Measurements from ENCODE around the gene NRBP1. TPM values are rescaled to one million over a fixed set of nuclear protein-coding genes. Genes with fewer than 3 reads are reported as not detected.

The NRBP1 gene
- total RNA-seq, 4 donors from 2014 or later: 51.3 to 75.9 (median 63.6) TPM

GRCh38 chr2:27448381-27448780 is 19.9 kb downstream of the NRBP1 start:
- Histone ChIP-seq H3K27ac (no peak overlapping the region), H3K4me3 (no peak overlapping the region), H3K4me1 (peaks cover 0 to 3% (median 0%) of the 10 kb centered on the region in 4 donors), H3K9me3 (no peaks in the 10 kb centered on the region), H3K27me3 (no peaks in the 10 kb centered on the region), H3K36me3 (peaks cover 0 to 14% (median 0%) of the 10 kb centered on the region in 3 donors)
- no peak for DNase-seq
- TF ChIP-seq CTCF (IDR thresholded peaks at IDR 0.05) (no peak), POLR2A (IDR thresholded peaks at IDR 0.05) (no peak)

- Histone ChIP-seq H3K27ac (no peak overlapping the region), H3K4me3 (no peak overlapping the region), H3K36me3 (peaks cover 0 to 28% (median 0%) of the 10 kb centered on the region in 3 donors), H3K27me3 (no peaks in the 10 kb centered on the region), H3K4me1 (no peaks in the 10 kb centered on the region), H3K9me3 (no peaks in the 10 kb centered on the region)
- TF ChIP-seq POLR2A (IDR thresholded peaks at IDR 0.05): no peak
- TF ChIP-seq CTCF (IDR thresholded peaks at IDR 0.05): no peak
- DNase-seq: no peak
Measured at GRCh38 chr2:27451095-27451494, 22.7 kb downstream of the NRBP1 start.

DNA sequence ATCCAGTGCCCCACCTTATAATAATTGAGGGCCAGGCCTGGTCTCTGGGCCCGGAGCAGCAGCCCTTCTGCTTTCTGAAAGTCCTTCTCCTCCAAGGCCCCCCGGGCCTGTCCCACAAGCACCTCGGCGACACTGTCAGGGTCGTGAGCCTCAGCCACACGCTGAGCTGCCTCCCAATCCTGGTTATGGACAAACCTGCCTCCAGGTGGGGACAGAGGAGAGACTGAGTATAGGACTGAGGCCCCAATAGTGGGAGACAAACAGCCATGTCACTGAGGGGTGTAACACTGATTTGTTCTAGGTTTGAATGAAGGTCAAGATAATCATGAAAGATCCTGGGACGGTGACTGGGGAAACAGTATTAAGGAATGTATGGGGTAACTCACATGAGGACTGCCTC is 25.5 kb downstream of the NRBP1 start:
- H3K27ac ChIP-seq: no peak overlapping the region
- TF ChIP-seq POLR2A (IDR thresholded peaks at IDR 0.05): no peak
- TF ChIP-seq CTCF (IDR thresholded peaks at IDR 0.05): no peak
- peaks cover 0 to 47% (median 0%) of the 10 kb centered on the region in 3 donors for H3K36me3 ChIP-seq
- no peaks in the 10 kb centered on the region for H3K9me3 ChIP-seq
- H3K4me3 ChIP-seq: no peak overlapping the region
- no peaks in the 10 kb centered on the region for H3K4me1 ChIP-seq
- no peak for DNase-seq
- no peaks in the 10 kb centered on the region for H3K27me3 ChIP-seq

DNA sequence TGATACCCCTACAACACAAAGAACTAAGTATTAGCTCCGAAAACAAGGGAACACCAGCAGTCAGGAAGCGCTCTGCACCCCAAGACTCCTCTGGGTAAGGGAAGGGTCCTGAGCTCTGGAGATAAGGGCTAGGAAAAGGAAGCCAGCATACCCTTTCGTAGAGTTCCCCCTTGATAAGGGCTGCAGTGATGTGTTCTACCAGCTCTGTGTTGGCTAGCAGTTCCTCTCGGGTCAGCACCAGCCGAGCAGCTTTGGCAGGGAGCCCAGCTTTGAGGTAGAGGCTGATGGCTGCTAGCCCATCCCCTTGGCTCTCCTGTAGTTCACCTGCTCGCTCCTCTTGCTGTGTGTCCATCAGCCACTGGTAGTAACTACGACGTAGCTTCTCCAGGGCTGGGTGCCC is 32.7 kb downstream of the NRBP1 start:
- Histone ChIP-seq H3K27me3 (no peaks in the 10 kb centered on the region), H3K9me3 (no peaks in the 10 kb centered on the region), H3K4me3 (no peak overlapping the region), H3K4me1 (no peaks in the 10 kb centered on the region), H3K27ac (no peak overlapping the region), H3K36me3 (peaks cover 0 to 26% (median 0%) of the 10 kb centered on the region in 3 donors)
- TF ChIP-seq CTCF (IDR thresholded peaks at IDR 0.05) (no peak), POLR2A (IDR thresholded peaks at IDR 0.05) (no peak)
- no peak for DNase-seq

GRCh38 chr2:27464443-27464842 is 36.0 kb downstream of the NRBP1 start:
- H3K27me3 ChIP-seq: no peaks in the 10 kb centered on the region
- no peak overlapping the region for H3K27ac ChIP-seq
- no peaks in the 10 kb centered on the region for H3K4me1 ChIP-seq
- no peak for DNase-seq
- H3K4me3 ChIP-seq: no peak overlapping the region
- H3K9me3 ChIP-seq: no peaks in the 10 kb centered on the region
- H3K36me3 ChIP-seq: peaks cover 0 to 3% (median 0%) of the 10 kb centered on the region in 3 donors
- TF ChIP-seq POLR2A (IDR thresholded peaks at IDR 0.05): no peak
- TF ChIP-seq CTCF (IDR thresholded peaks at IDR 0.05): no peak

GRCh38 chr2:27471961-27472360 is 43.5 kb downstream of the NRBP1 start:
- no peak overlapping the region for H3K27ac ChIP-seq
- H3K27me3 ChIP-seq: no peaks in the 10 kb centered on the region
- no peak for DNase-seq
- no peaks in the 10 kb centered on the region for H3K9me3 ChIP-seq
- no peaks in the 10 kb centered on the region for H3K4me1 ChIP-seq
- no peak overlapping the region for H3K4me3 ChIP-seq
- TF ChIP-seq CTCF (IDR thresholded peaks at IDR 0.05) (no peak), POLR2A (IDR thresholded peaks at IDR 0.05) (no peak)
- peaks cover 0 to 26% (median 0%) of the 10 kb centered on the region in 3 donors for H3K36me3 ChIP-seq
